GM23338 (cell line): Measurements from ENCODE around the gene HIVEP2.

Experiments used
- CTCF ChIP-seq, 2 experiments: fragments of 200-600 bp in 1 of 2; sonication (generic) in 1 of 2; conservative IDR thresholded peaks; 2 replicates each; pipeline versions ENCODE4 v1.5.1 to v1.6.1; 2016 to 2017; ENCODE audit warnings: antibody characterized with exemption in 2 of 2, low read depth in 2 of 2, mild to moderate bottlenecking in 2 of 2, moderate library complexity in 1 of 2
- EZH2 ChIP-seq: fragments of 200-600 bp; sonication (generic); IDR thresholded peaks from one replicate; pipeline ENCODE4 v1.8.0; 2017; ENCODE audit warnings: antibody characterized with exemption, mild to moderate bottlenecking, low read depth; ENCODE audit not compliant: unreplicated experiment
- POLR2AphosphoS5 ChIP-seq: IDR thresholded peaks from 2 replicates; pipeline ENCODE4 v1.6.1; 2016; ENCODE audit warnings: antibody characterized with exemption, low read depth

GRCh38 chr6:142884214-142885035 is 60.6 kb downstream of the HIVEP2 start:
- TF ChIP-seq CTCF (conservative IDR thresholded peaks at IDR 0.05; ENCODE audit: low read depth in 2 of 2) = no peak
- TF ChIP-seq EZH2 = no peak
- no peak for TF ChIP-seq POLR2AphosphoS5
